SK-N-SH treated with all-trans-retinoic acid at 6 μM for 48 hours (cell line): ENCODE measurements around the gene SUFU.

Experiments
- ATAC-seq: fragments of 200-7000 bp; cut with Tn5 transposase; 3 replicates; pipeline ENCODE4 v1.9.1; 2020; ENCODE audit warnings: mild to moderate bottlenecking, moderate library complexity
- ARNTL ChIP-seq: fragments of 450-650 bp; formaldehyde crosslinking; IDR thresholded peaks from 2 replicates; pipeline ENCODE4 v1.5.0; 2020; ENCODE audit warnings: low read depth, mild to moderate bottlenecking, moderate library complexity, borderline replicate concordance
- BACH2 ChIP-seq: fragments of 250-450 bp; sonication (Bioruptor Pico); IDR thresholded peaks from 2 replicates; pipeline ENCODE4 v1.9.0; 2021; ENCODE audit warnings: mild to moderate bottlenecking, borderline replicate concordance
- CREB5 ChIP-seq: fragments of 250-450 bp; sonication (Bioruptor Pico); IDR thresholded peaks from 2 replicates; pipeline ENCODE4 v1.5.1; 2020; ENCODE audit warnings: low read depth, mild to moderate bottlenecking, moderate library complexity
- CSDC2 ChIP-seq: fragments of 250-450 bp; sonication (Bioruptor Pico); IDR thresholded peaks from 2 replicates; pipeline ENCODE4 v1.5.0; 2020; ENCODE audit warnings: mild to moderate bottlenecking, moderate library complexity
- ESRRG ChIP-seq: fragments of 250-450 bp; sonication (Bioruptor Pico); IDR thresholded peaks from 2 replicates; pipeline ENCODE4 v1.6.1; 2021; ENCODE audit warnings: mild to moderate bottlenecking
- ISL1 ChIP-seq: fragments of 250-450 bp; sonication (Bioruptor Pico); IDR thresholded peaks from 2 replicates; pipeline ENCODE4 v2.1.2; 2022; ENCODE audit warnings: mild to moderate bottlenecking, moderate library complexity
- OSR1 ChIP-seq: fragments of 250-450 bp; sonication (Bioruptor Pico); IDR thresholded peaks from 2 replicates; pipeline ENCODE4 v1.8.0; 2022; ENCODE audit warnings: moderate library complexity, mild to moderate bottlenecking, inconsistent platforms
- PPARA ChIP-seq: fragments of 250-450 bp; sonication (Bioruptor Pico); IDR thresholded peaks from 2 replicates; pipeline ENCODE4 v1.5.0; 2020; ENCODE audit warnings: mild to moderate bottlenecking, borderline replicate concordance
- RARB ChIP-seq: fragments of 250-450 bp; sonication (Bioruptor Pico); IDR thresholded peaks from 2 replicates; pipeline ENCODE4 v1.8.0; 2021; ENCODE audit warnings: mild to moderate bottlenecking, moderate library complexity
- SNAI2 ChIP-seq: fragments of 250-450 bp; sonication (Bioruptor Pico); IDR thresholded peaks from 2 replicates; pipeline ENCODE4 v1.5.0; 2020; ENCODE audit warnings: mild to moderate bottlenecking, moderate library complexity
- TCF4 ChIP-seq: fragments of 250-450 bp; sonication (Bioruptor Pico); IDR thresholded peaks from 2 replicates; pipeline ENCODE4 v1.8.0; 2021; ENCODE audit warnings: mild to moderate bottlenecking, moderate library complexity, borderline replicate concordance
- TOX ChIP-seq: fragments of 250-450 bp; sonication (Bioruptor Pico); IDR thresholded peaks from 2 replicates; pipeline ENCODE4 v1.8.0; 2021; ENCODE audit warnings: mild to moderate bottlenecking, moderate library complexity, borderline replicate concordance
- TSHZ2 ChIP-seq: fragments of 250-450 bp; sonication (Bioruptor Pico); IDR thresholded peaks from 2 replicates; pipeline ENCODE4 v1.5.0; 2020; ENCODE audit warnings: mild to moderate bottlenecking, moderate library complexity
- ZC3H10 ChIP-seq: fragments of 250-450 bp; sonication (Bioruptor Pico); IDR thresholded peaks from 2 replicates; pipeline ENCODE4 v1.5.1; 2021; ENCODE audit warnings: mild to moderate bottlenecking, moderate library complexity
- ZFP3 ChIP-seq: fragments of 250-450 bp; sonication (Bioruptor Pico); IDR thresholded peaks from 2 replicates; pipeline ENCODE4 v1.5.0; 2020; ENCODE audit warnings: mild to moderate bottlenecking, moderate library complexity
- ZFP30 ChIP-seq: fragments of 450-650 bp; formaldehyde crosslinking; IDR thresholded peaks from 2 replicates; pipeline ENCODE4 v1.5.0; 2022; ENCODE audit warnings: mild to moderate bottlenecking, moderate library complexity
- ZNF565 ChIP-seq: fragments of 450-650 bp; formaldehyde crosslinking; conservative IDR thresholded peaks from 2 replicates; pipeline ENCODE4 v1.5.0; 2020; ENCODE audit warnings: low read depth, mild to moderate bottlenecking, moderate library complexity
- ZNF8 ChIP-seq: fragments of 450-650 bp; formaldehyde crosslinking; IDR thresholded peaks from 2 replicates; pipeline ENCODE4 v1.5.0; 2020; ENCODE audit warnings: mild to moderate bottlenecking, moderate library complexity
- TF ChIP-seq, protein P1 (sequence below): fragments of 250-450 bp; sonication (Bioruptor Pico); IDR thresholded peaks from 2 replicates; pipeline ENCODE4 v1.5.1; 2021; ENCODE audit warnings: mild to moderate bottlenecking, moderate library complexity
- TF ChIP-seq, protein P2 (sequence below): fragments of 250-450 bp; sonication (Bioruptor Pico); IDR thresholded peaks from 2 replicates; pipeline ENCODE4 v1.8.0; 2021; ENCODE audit warnings: low read depth, mild to moderate bottlenecking, moderate library complexity, borderline replicate concordance

The SUFU gene

DNA sequence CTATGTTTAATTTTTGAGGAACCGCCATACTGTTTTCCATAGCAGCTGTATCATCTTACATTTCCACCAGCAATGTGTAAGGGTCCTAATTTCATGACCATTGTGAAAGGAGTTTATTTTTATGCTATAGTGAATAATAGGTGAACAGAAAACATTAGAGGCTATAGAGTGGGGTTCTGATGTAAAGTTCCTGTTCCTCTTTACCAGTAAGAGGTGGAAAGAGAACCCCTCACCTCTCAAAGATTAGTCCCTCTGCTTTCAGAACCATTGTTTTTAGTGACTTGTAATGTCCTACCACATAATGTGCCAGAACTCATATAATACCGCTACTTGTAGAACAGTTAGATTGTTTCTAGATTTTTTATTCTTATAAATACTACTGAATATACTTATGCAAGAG is 34.2 kb downstream of the SUFU start:
- no peak for TF ChIP-seq RARB (CRISPR knock-in tag)
- TF ChIP-seq CSDC2, result no peak
- TF ChIP-seq ZFP3 (CRISPR knock-in tag), result no peak
- TF ChIP-seq, protein P1, sequence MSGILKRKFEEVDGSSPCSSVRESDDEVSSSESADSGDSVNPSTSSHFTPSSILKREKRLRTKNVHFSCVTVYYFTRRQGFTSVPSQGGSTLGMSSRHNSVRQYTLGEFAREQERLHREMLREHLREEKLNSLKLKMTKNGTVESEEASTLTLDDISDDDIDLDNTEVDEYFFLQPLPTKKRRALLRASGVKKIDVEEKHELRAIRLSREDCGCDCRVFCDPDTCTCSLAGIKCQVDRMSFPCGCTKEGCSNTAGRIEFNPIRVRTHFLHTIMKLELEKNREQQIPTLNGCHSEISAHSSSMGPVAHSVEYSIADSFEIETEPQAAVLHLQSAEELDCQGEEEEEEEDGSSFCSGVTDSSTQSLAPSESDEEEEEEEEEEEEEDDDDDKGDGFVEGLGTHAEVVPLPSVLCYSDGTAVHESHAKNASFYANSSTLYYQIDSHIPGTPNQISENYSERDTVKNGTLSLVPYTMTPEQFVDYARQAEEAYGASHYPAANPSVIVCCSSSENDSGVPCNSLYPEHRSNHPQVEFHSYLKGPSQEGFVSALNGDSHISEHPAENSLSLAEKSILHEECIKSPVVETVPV (CRISPR knock-in tag), result no peak
- no peak for TF ChIP-seq ZNF8 (CRISPR knock-in tag)
- no peak for TF ChIP-seq ESRRG (CRISPR knock-in tag)
- no peak for TF ChIP-seq SNAI2 (CRISPR knock-in tag)
- TF ChIP-seq ZC3H10 (CRISPR knock-in tag), result no peak
- no peak for TF ChIP-seq CREB5
- TF ChIP-seq TOX, result no peak
- TF ChIP-seq ISL1 (CRISPR knock-in tag), result no peak
- TF ChIP-seq ZNF565, result no peak
- no peak for TF ChIP-seq OSR1
- no peak for TF ChIP-seq TCF4 (CRISPR knock-in tag)
- ATAC-seq, result no peak

DNA sequence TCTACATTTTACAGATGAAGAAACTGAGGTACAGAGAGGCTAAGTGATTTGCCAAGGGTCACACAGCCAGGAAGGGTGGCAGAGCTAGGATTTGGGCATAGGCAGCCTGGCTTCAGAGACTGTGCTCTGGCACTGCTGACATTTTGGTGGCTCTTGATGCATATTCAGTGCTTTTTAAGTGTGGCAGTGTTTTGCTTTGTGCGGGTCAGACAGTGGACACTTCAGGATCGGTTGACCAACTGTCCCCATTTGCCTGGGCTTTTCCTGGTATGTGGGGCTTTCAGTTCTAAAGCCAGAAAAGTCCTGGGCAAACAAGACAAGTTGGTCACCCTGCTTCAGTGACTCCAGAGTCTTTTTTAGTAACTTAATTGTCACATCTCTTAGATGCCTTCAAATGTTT is 35.0 kb downstream of the SUFU start:
- ATAC-seq, result no peak
- TF ChIP-seq, protein P2, sequence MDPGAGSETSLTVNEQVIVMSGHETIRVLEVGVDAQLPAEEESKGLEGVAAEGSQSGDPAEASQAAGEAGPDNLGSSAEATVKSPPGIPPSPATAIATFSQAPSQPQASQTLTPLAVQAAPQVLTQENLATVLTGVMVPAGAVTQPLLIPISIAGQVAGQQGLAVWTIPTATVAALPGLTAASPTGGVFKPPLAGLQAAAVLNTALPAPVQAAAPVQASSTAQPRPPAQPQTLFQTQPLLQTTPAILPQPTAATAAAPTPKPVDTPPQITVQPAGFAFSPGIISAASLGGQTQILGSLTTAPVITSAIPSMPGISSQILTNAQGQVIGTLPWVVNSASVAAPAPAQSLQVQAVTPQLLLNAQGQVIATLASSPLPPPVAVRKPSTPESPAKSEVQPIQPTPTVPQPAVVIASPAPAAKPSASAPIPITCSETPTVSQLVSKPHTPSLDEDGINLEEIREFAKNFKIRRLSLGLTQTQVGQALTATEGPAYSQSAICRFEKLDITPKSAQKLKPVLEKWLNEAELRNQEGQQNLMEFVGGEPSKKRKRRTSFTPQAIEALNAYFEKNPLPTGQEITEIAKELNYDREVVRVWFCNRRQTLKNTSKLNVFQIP (CRISPR knock-in tag), result no peak
- TF ChIP-seq ZFP3 (CRISPR knock-in tag) (no peak), ARNTL (no peak), SNAI2 (CRISPR knock-in tag) (no peak), BACH2 (no peak), TSHZ2 (no peak), CREB5 (no peak), OSR1 (no peak)

DNA sequence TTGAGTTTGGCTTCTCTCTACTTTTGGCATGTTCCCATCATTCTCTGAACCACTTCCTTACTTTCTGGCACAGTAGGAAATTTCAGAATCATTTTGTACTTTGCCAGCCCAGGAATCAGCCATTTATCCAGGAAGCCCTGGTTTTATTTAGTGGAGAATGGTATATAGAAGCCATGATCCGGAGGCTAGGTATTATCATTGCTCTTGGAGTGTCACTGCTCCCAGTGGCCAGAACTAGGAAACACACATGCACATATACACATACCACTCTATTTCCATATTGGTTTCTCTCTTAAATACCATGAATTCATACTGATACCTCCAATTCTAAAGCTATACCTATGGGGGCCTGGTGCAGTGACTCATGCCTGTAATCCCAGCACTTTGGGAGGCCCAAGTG is 36.3 kb downstream of the SUFU start:
- TF ChIP-seq ZFP30 (no peak), ZNF8 (CRISPR knock-in tag) (no peak), TSHZ2 (no peak), PPARA (no peak), OSR1 (no peak), TOX (no peak), RARB (CRISPR knock-in tag) (no peak), SNAI2 (CRISPR knock-in tag) (no peak), ISL1 (CRISPR knock-in tag) (no peak), ZNF565 (no peak)
- TF ChIP-seq, all 23 proteins: peak for 0
- peak; percentile 80 for ATAC-seq
